Liver (tissue), 3 donors: Measurements from ENCODE around the gene RPS6KA5.

Experiments used
- CTCF ChIP-seq: fragments of 150-350 bp; IDR thresholded peaks from 2 replicates; pipeline ENCODE4 v1.5.1; 2017; ENCODE audit warnings: improper control_type of control experiment, low read depth, low read length; ENCODE audit not compliant: missing input control
- JUND ChIP-seq, 2 donors: IDR thresholded peaks; 2 replicates each; pipeline ENCODE4 v1.6.1; 2016; ENCODE audit warnings: antibody characterized with exemption in 2 of 2
- NR2F2 ChIP-seq: IDR thresholded peaks from 2 replicates; pipeline ENCODE4 v1.6.1; 2016; ENCODE audit warnings: antibody characterized with exemption
- RAD21 ChIP-seq, 2 donors: IDR thresholded peaks; 2 replicates each; pipeline ENCODE4 v1.6.1; 2016; ENCODE audit warnings: antibody characterized with exemption in 2 of 2, mild to moderate bottlenecking in 2 of 2
- REST ChIP-seq: IDR thresholded peaks from 2 replicates; pipeline ENCODE4 v1.6.1; 2016; ENCODE audit warnings: antibody characterized with exemption, mild to moderate bottlenecking
- YY1 ChIP-seq: IDR thresholded peaks from 2 replicates; pipeline ENCODE4 v1.6.1; 2016; ENCODE audit warnings: antibody characterized with exemption, mild to moderate bottlenecking
- TF ChIP-seq, protein P1 (sequence below): IDR thresholded peaks from 2 replicates; pipeline ENCODE4 v1.6.1; 2016; ENCODE audit warnings: antibody characterized with exemption
- donor health status: healthy.
- donor health status: healthy.

- TF ChIP-seq CTCF = peak; percentile 17
- peak; percentile 87 for TF ChIP-seq NR2F2
- TF ChIP-seq RAD21 (IDR thresholded peaks at IDR 0.05) = peak; percentile 31 to 42
- TF ChIP-seq, protein P1, sequence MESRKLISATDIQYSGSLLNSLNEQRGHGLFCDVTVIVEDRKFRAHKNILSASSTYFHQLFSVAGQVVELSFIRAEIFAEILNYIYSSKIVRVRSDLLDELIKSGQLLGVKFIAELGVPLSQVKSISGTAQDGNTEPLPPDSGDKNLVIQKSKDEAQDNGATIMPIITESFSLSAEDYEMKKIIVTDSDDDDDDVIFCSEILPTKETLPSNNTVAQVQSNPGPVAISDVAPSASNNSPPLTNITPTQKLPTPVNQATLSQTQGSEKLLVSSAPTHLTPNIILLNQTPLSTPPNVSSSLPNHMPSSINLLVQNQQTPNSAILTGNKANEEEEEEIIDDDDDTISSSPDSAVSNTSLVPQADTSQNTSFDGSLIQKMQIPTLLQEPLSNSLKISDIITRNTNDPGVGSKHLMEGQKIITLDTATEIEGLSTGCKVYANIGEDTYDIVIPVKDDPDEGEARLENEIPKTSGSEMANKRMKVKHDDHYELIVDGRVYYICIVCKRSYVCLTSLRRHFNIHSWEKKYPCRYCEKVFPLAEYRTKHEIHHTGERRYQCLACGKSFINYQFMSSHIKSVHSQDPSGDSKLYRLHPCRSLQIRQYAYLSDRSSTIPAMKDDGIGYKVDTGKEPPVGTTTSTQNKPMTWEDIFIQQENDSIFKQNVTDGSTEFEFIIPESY = peak; percentile 77
- peak; percentile 29 for TF ChIP-seq REST
- TF ChIP-seq YY1 = peak; percentile 89
- TF ChIP-seq JUND (IDR thresholded peaks at IDR 0.05) = peak; percentile 23 to 48
Observed at GRCh38 chr14:91060351-91061055, at the start of gene RPS6KA5.
